Ectodermal cell (in vitro differentiated cells): ENCODE results near the gene MON1A.
A peak's percentile ranks its signal among the peaks of the same experiment; 100 is the strongest.

Experiments used
- H3K27ac ChIP-seq: 2 replicates; pipeline ENCODE4 v1.7.0; 2013; ENCODE audit warnings: mild to moderate bottlenecking, low read depth, low read length; ENCODE audit not compliant: insufficient read depth, poor library complexity, severe bottlenecking
- H3K27me3 ChIP-seq: 2 replicates; pipeline ENCODE4 v1.7.0; 2013; ENCODE audit warnings: mild to moderate bottlenecking, low read length; ENCODE audit not compliant: insufficient read depth, control insufficient read depth, poor library complexity, severe bottlenecking
- H3K36me3 ChIP-seq: one replicate; pipeline ENCODE4 v1.7.0; 2013; ENCODE audit warnings: low read length; ENCODE audit not compliant: control insufficient read depth, insufficient read depth
- H3K4me1 ChIP-seq: one replicate; pipeline ENCODE4 v1.7.0; 2013; ENCODE audit warnings: low read length; ENCODE audit not compliant: control insufficient read depth, insufficient read depth
- H3K4me3 ChIP-seq: 2 replicates; pipeline ENCODE4 v1.7.0; 2013; ENCODE audit warnings: low read depth, low read length, control low read depth; ENCODE audit not compliant: insufficient read depth
- H3K9me3 ChIP-seq: 2 replicates; pipeline ENCODE4 v1.7.0; 2013; ENCODE audit warnings: mild to moderate bottlenecking, low read length, moderate library complexity; ENCODE audit not compliant: control insufficient read depth
- WGBS, 2 experiments: methylation state at CpG; one replicate each; pipeline ENCODE4 v1.1.7; 2013; ENCODE audit warnings: missing lambda C conversion rate in 2 of 2; 5-methylcytosine and 5-hydroxymethylcytosine counted together

MON1A gene

DNA sequence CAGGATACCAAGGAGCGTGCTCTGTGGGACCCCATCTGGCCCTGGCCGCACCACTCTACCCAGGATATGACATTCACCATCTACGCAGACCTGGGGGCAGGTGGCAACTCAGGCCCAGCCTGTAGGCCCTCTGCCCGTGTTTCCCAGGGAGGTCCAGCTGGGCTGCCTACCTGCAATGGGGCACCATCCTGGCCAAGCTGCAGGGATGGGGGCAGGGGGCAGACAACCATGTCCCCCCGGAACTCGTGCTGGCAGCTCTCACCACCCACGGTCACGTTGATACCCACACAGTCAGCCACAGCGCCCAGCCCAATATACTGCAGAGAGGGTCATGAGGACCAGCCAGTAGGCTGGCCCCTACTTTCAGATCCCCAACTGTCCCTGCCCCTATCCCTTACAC lies 33.8 kb downstream of the MON1A start:
- Histone ChIP-seq H3K4me1 (no peaks in the 10 kb centered on the region), H3K36me3 (no peaks in the 10 kb centered on the region), H3K9me3 (no peaks in the 10 kb centered on the region), H3K27me3 (no peaks in the 10 kb centered on the region), H3K4me3 (no peak overlapping the region), H3K27ac (no peak overlapping the region)
- whole genome bisulfite sequencing, 2 experiments: 92 to 93% methylated on average over 9 of the region's 9 CpGs

DNA sequence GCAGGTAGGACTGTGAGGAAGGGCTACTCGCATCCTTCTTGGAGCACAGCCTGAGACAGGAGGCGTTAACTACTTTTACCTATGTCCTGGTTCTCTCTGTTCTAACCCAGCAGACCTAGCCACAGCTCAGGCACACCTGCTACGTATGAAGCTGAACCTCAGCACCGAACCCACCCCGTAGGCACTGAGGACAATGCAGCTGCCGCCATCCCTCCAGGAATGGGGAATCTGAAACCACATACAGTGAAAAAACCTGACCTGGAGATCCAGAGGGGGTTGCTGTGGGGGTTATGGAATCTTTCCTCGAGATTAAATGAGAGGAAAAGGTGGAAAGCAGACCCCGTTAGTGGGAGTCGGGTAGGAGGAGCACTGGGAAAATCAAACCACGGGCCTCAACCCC lies 40.3 kb downstream of the MON1A start:
- H3K4me3 ChIP-seq: no peak overlapping the region
- H3K36me3 ChIP-seq: no peaks in the 10 kb centered on the region
- 77 to 82% methylated on average over 10 of the region's 10 CpGs for WGBS, 2 experiments
- H3K4me1 ChIP-seq: peaks cover 6% of the 10 kb centered on the region
- no peaks in the 10 kb centered on the region for H3K9me3 ChIP-seq
- H3K27ac ChIP-seq: no peak overlapping the region
- no peaks in the 10 kb centered on the region for H3K27me3 ChIP-seq

DNA sequence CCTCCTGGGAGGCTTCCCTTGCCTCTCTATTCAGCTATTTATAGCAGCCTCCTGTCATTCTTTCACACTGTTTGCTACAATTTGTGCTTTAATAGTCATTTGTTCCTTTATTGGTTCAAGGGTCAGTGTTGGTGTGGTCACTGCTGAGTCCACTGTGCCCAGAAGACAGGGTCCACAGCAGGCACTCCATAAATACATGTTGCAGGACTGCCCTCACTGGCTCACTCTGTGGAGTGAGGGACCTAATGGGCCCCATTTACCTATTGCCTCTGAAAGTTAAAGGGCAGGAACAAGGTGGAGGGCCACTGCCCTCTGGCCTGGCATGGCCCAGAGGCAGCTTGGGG lies 42.7 kb downstream of the MON1A start:
- H3K36me3 ChIP-seq: no peaks in the 10 kb centered on the region
- no peak overlapping the region for H3K27ac ChIP-seq
- H3K27me3 ChIP-seq: no peaks in the 10 kb centered on the region
- H3K9me3 ChIP-seq: no peaks in the 10 kb centered on the region
- H3K4me3 ChIP-seq: no peak overlapping the region
- H3K4me1 ChIP-seq: peaks cover 15% of the 10 kb centered on the region

DNA sequence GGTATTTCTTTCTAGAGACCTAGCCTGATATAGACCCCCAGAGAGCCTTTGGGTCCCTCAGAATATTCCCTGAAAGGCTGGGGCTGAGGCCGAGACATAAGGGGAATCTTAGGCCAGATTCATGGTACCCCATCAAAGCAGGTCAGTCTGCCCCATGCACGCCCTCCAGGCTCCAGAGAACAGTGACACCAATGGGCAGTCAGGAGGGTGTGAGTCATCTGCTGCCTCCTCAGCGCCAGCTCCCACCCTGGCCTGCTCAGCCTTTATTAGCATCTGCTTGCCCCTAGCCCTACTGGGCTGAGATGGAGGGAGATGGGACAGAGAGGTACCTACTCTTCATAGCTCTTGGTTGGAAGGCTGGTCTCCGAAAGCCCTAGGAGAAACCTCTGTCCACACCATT lies 45.6 kb downstream of the MON1A start:
- 92 to 94% methylated on average over 4 of the region's 4 CpGs for WGBS, 2 experiments
- H3K36me3 ChIP-seq: no peaks in the 10 kb centered on the region

DNA sequence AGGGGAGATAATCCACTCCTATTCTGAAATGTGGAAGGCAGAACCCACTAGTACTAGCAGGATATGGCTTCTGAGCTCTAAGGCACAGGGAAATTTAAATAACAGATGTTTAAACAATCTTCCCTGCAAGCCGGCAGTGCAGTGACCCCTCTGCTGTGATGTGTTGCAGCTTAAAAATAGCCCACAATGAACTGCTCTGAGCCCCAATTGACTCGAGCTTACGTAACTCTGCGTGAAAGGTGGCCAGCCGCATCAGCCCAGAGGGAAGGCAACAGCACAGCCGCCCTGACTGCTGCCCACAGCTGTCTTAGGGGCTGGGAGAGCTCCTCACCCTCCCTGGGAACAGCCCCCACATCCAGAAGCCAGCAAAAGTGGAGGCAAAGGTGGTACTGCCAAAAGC lies 47.4 kb downstream of the MON1A start:
- WGBS, 2 experiments: 65 to 66% methylated on average over 6 of the region's 6 CpGs
- H3K4me1 ChIP-seq: peaks cover 32% of the 10 kb centered on the region
- no peak overlapping the region for H3K27ac ChIP-seq
- no peak overlapping the region for H3K4me3 ChIP-seq
- no peaks in the 10 kb centered on the region for H3K9me3 ChIP-seq
- H3K27me3 ChIP-seq: no peaks in the 10 kb centered on the region
- no peaks in the 10 kb centered on the region for H3K36me3 ChIP-seq

More for the DNA sequence above, 45.6 kb downstream of the MON1A start:
- H3K9me3 ChIP-seq: no peaks in the 10 kb centered on the region
- no peaks in the 10 kb centered on the region for H3K27me3 ChIP-seq
- H3K4me3 ChIP-seq: no peak overlapping the region
- peaks cover 26% of the 10 kb centered on the region for H3K4me1 ChIP-seq
- no peak overlapping the region for H3K27ac ChIP-seq

DNA sequence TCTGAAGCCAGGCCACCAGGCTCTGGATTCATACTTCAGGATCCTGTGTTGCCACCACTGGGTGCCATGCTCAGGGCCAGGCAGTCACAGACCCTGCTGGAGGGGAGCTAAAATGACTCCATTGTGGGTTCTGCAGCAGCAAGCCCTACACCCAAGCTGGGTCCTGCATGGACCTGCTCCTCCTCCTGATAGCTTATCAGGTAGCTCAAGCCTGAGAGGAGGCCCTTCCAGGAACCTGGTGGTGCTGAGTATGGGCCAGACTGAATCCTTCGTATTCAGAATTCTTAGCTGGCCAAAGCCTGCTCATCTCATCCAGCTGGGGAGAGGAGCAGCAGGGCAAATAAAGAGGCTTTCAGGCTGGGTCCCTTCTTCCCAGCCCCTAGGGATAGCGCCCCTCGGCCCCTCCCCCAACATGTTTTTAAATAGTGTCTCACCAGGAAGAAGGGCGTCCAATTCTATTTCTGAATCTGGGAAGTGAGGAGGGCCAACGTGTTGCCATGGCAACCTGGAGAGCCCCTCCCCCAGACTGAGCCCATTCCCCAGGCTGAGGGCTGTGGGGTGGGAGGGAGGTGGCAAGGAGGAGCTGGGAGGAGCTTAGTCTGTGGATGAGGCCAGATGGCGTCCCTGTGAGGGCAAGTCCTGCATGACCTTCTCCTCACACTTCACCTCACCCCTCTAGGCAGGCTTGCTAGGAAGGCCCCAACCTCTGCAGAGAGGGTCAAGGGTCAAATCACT lies 48.9 kb downstream of the MON1A start:
- peak overlapping the region; percentile 47 for H3K27ac ChIP-seq
- 19 to 24% methylated on average over 6 of the region's 6 CpGs for WGBS, 2 experiments
- peaks cover 32% of the 10 kb centered on the region for H3K4me1 ChIP-seq
- no peaks in the 10 kb centered on the region for H3K36me3 ChIP-seq
- H3K4me3 ChIP-seq: peak overlapping the region; percentile 4
- no peaks in the 10 kb centered on the region for H3K27me3 ChIP-seq
- no peaks in the 10 kb centered on the region for H3K9me3 ChIP-seq

DNA sequence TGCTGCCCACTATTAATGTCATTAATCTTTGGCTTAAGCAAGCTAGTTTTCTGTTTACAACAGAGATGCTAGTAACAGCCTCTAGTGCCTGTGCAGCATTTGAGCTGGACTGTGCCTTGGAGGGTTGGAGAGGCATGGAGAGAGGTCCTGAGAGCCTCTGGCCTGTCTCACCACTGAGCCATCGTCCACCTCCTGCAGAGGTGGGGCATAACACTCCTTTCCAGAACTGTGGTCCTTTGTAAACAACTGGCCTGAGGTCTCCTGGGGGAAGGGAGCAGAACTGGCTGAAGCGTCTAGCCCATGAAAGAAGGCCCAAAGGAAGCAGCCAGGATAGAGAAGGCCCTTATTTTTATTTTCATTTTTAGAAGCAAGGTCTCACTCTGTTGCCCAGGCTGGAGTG lies 49.9 kb downstream of the MON1A start:
- Histone ChIP-seq H3K27ac (no peak overlapping the region), H3K36me3 (no peaks in the 10 kb centered on the region), H3K4me1 (peaks cover 32% of the 10 kb centered on the region), H3K27me3 (no peaks in the 10 kb centered on the region), H3K9me3 (no peaks in the 10 kb centered on the region), H3K4me3 (no peak overlapping the region)
- 75 to 85% methylated on average over 2 of the region's 2 CpGs for WGBS, 2 experiments

DNA sequence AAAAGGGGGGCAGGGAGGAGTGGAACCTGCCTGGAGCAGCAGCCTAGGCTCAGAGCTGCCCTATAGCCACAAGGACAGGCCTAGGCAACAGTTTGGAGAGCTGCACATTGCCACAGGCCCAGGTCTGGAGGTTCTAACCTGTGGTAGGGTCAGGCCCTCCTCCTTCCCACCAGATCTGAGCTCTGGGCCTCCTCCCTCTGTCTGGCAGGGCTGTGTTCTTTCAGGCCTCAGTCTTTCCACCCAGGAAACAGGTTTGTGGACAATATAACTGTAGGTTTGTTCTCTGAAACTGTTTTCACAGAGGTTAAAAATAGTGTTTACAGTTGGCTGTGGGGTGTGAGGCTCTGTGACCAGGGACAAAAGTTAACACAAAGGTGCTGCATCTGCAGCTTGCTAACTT lies 50.9 kb downstream of the MON1A start:
- H3K27me3 ChIP-seq: no peaks in the 10 kb centered on the region
- no peak overlapping the region for H3K27ac ChIP-seq
- H3K36me3 ChIP-seq: no peaks in the 10 kb centered on the region
- no peaks in the 10 kb centered on the region for H3K9me3 ChIP-seq
- no peak overlapping the region for H3K4me3 ChIP-seq
- H3K4me1 ChIP-seq: peaks cover 32% of the 10 kb centered on the region

DNA sequence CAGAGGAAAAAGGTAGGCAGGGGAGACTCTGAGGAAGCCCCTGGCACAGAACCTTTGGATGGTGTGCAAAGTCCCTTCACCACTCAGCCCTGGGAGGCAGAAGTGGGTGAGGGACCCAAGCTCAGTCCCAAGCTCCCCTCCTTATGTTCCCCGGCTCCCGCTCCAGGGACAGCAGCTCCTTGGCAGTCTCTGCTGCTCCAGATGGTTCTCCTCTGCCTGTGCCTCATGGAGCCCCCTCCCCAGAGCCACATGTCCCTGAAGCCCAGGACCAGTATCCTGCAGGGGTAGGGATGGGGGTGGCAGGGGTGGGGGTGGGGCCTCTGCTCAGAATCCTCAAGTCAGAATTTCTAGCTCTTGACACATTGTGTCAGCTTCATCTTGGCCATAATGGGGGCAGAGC lies 51.9 kb downstream of the MON1A start:
- Histone ChIP-seq H3K4me1 (peaks cover 31% of the 10 kb centered on the region), H3K27me3 (no peaks in the 10 kb centered on the region), H3K4me3 (no peak overlapping the region), H3K36me3 (no peaks in the 10 kb centered on the region), H3K9me3 (no peaks in the 10 kb centered on the region), H3K27ac (no peak overlapping the region)
- WGBS, 2 experiments: 87 to 98% methylated on average over 2 of the region's 2 CpGs

DNA sequence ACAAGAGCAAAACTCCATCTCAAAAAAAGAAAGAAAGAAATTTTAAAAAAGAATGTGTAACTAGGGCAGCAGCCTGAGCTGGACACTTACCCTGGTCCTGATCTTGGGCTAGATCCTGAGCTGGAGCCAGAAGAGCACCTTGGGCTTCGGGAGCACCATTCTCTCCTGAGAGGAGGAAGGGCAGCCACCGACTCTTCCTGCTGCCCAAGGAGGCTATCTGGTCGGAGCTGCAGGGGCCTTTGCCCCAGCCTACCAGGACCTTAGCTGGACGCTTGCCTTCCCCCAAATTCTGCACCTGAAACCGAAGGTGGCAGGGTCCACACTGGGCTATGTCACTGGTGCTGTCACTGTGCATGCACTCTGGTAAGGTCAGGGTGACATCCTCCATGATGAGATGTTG lies 53.0 kb downstream of the MON1A start:
- no peaks in the 10 kb centered on the region for H3K9me3 ChIP-seq
- H3K4me3 ChIP-seq: no peak overlapping the region
- no peaks in the 10 kb centered on the region for H3K27me3 ChIP-seq
- peaks cover 20% of the 10 kb centered on the region for H3K4me1 ChIP-seq
- H3K27ac ChIP-seq: no peak overlapping the region
- no peaks in the 10 kb centered on the region for H3K36me3 ChIP-seq
- WGBS, 2 experiments: 93% methylated on average over 5 of the region's 5 CpGs

DNA sequence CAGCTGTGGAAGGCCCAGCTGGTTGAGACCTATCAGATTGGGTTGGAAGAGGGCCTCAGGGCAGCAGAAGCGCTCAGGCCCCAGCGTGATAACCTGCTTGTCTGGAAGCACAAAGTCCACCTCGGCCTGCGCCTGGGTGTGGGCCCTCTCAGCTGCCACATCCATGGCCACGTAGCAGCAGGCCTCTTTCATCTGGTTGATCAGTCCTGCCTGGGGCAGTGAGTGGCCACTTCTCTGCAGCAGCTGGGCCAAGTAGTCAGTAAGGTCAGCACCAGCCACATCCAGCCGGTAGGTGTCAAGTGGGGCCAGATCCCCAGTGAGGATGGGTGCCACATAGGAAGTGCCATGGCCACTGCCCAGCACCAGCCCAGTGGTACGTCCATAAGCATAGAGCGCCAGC lies 56.0 kb downstream of the MON1A start:
- H3K9me3 ChIP-seq: no peaks in the 10 kb centered on the region
- H3K4me3 ChIP-seq: no peak overlapping the region
- peaks cover 16% of the 10 kb centered on the region for H3K27me3 ChIP-seq
- no peaks in the 10 kb centered on the region for H3K36me3 ChIP-seq
- no peak overlapping the region for H3K27ac ChIP-seq
- H3K4me1 ChIP-seq: peaks cover 18% of the 10 kb centered on the region
- WGBS, 2 experiments: 92 to 93% methylated on average over 8 of the region's 8 CpGs
